HepG2 (cell line): ENCODE data around the gene TNFAIP1. TPM values are rescaled to one million over a fixed set of nuclear protein-coding genes. Genes with fewer than 3 reads are reported as not detected.

ENCODE experiments used
- ATAC-seq: fragments of 200-7000 bp; cut with Tn5 transposase; 3 replicates; pipeline ENCODE4 v1.9.1; 2020; ENCODE audit warnings: mild to moderate bottlenecking, moderate library complexity
- BruUV-seq: library from RNA; stranded (reverse); fragments of 400-500 nt; replicated peaks from 2 replicates; lab custom pipeline; 2021; lab: Mats Ljungman, UMichigan
- CTCF ChIA-PET: fragments of 300-600 bp; formaldehyde crosslinking; extraction: SDS; loops from one replicate; lab custom pipeline; 2021; ENCODE audit warnings: low total read pairs, inconsistent platforms, low intra/inter-chr PET ratio; lab: Yijun Ruan, JAX
- POLR2A ChIA-PET: fragments of 350-600 bp; sonication (Branson Sonifier 250); formaldehyde crosslinking; loops from one replicate; lab custom pipeline; 2020; ENCODE audit warnings: antibody characterized with exemption, inconsistent platforms; lab: Yijun Ruan, JAX
- DNase-seq: peaks from one replicate; pipeline ENCODE4 v3.0.0-alpha.2; 2015; ENCODE audit warnings: low spot score
- FAIRE-seq: peaks from 3 replicates; lab custom pipeline; 2011; peaks lifted over from hg19 to GRCh38; lab: Jason Lieb, UNC
- H2AFZ ChIP-seq: one replicate; pipeline ENCODE4 v1.6.1; 2011; ENCODE audit warnings: low read length, inconsistent platforms
- H3K27ac ChIP-seq: fragments of 300-600 bp; 3 replicates; pipeline ENCODE4 v1.8.0; 2011; ENCODE audit warnings: mixed run types, mild to moderate bottlenecking, mixed read lengths, low read length, inconsistent platforms; ENCODE audit not compliant: insufficient read depth; ENCODE audit errors: extremely low read length
- H3K27me3 ChIP-seq, 2 experiments: fragments of 200-600 bp in 1 of 2; 2 replicates in 1 of 2; 3 replicates in 1 of 2; pipeline versions ENCODE4 v1.6.0 to v1.8.0; 2011; ENCODE audit warnings: low read length in 2 of 2, mild to moderate bottlenecking in 2 of 2, moderate library complexity in 2 of 2, inconsistent platforms in 1 of 2; ENCODE audit not compliant: insufficient read depth in 2 of 2, control insufficient read depth in 1 of 2
- H3K36me3 ChIP-seq, 2 experiments: fragments of 200-600 bp in 1 of 2; replicated peaks in 1 of 2; 2 replicates in 1 of 2; 3 replicates in 1 of 2; pipeline versions ENCODE4 v1.5.1 to v1.8.0; 2011; ENCODE audit warnings: low read length in 2 of 2, inconsistent platforms in 1 of 2; ENCODE audit not compliant: insufficient read depth in 2 of 2, control insufficient read depth in 1 of 2
- H3K4me1 ChIP-seq: 2 replicates; pipeline ENCODE4 v1.5.1; 2012; ENCODE audit warnings: low read length, inconsistent platforms; ENCODE audit not compliant: insufficient read depth
- H3K4me2 ChIP-seq: 2 replicates; pipeline ENCODE4 v1.6.0; 2011; ENCODE audit warnings: low read depth, low read length, inconsistent platforms
- H3K4me3 ChIP-seq, 3 experiments: fragments of 200-600 bp in 1 of 3; sonication (generic), shearing (Covaris generic) in 1 of 3; replicated peaks in 1 of 3; 2 replicates each; pipeline ENCODE4 v1.5.1; 2011 to 2016; ENCODE audit warnings: low read length in 3 of 3, inconsistent platforms in 2 of 3, low read depth in 2 of 3, mild to moderate bottlenecking in 2 of 3, control low read depth in 1 of 3, mixed read lengths in 1 of 3; ENCODE audit not compliant: insufficient read depth in 1 of 3
- H3K79me2 ChIP-seq: one replicate; pipeline ENCODE4 v1.6.1; 2011; ENCODE audit warnings: low read length, inconsistent platforms; ENCODE audit not compliant: insufficient read depth
- H3K9ac ChIP-seq: 2 replicates; pipeline ENCODE4 v1.6.0; 2011; ENCODE audit warnings: mild to moderate bottlenecking, low read depth, low read length, inconsistent platforms; ENCODE audit not compliant: insufficient read depth
- H3K9me3 ChIP-seq: 2 replicates; pipeline ENCODE4 v1.5.1; 2012; ENCODE audit warnings: mild to moderate bottlenecking, low read length
- H4K20me1 ChIP-seq: 2 replicates; pipeline ENCODE4 v1.6.0; 2011; ENCODE audit warnings: inconsistent platforms, mild to moderate bottlenecking, low read length, moderate library complexity; ENCODE audit not compliant: insufficient read depth
- DNMT3B ChIP-seq: conservative IDR thresholded peaks from 2 replicates; pipeline ENCODE4 v1.6.1; 2016; ENCODE audit warnings: missing biosample characterization, control low read depth
- GMEB2 ChIP-seq: IDR thresholded peaks from 2 replicates; pipeline ENCODE4 v1.6.1; 2016; ENCODE audit warnings: missing biosample characterization, missing genetic modification reagents, low read depth
- IRF9 ChIP-seq: sonication (generic); formaldehyde crosslinking; IDR thresholded peaks from 2 replicates; pipeline ENCODE4 v1.8.0; 2022; ENCODE audit warnings: missing genetic modification reagents, mild to moderate bottlenecking, borderline replicate concordance
- MATR3 ChIP-seq: sonication (generic); formaldehyde crosslinking; IDR thresholded peaks from 2 replicates; pipeline ENCODE4 v1.4.0; 2020; ENCODE audit warnings: missing genetic modification reagents
- YY1 ChIP-seq: IDR thresholded peaks from 2 replicates; pipeline ENCODE4 v1.6.1; 2011; ENCODE audit warnings: low read length, low read depth, moderate library complexity, mild to moderate bottlenecking; ENCODE audit not compliant: insufficient read depth, insufficient replicate concordance
- ZBTB14 ChIP-seq: sonication (generic); formaldehyde crosslinking; IDR thresholded peaks from 2 replicates; pipeline ENCODE4 v1.4.0; 2020; ENCODE audit warnings: missing genetic modification reagents
- ZNF547 ChIP-seq: sonication (generic); formaldehyde crosslinking; IDR thresholded peaks from 2 replicates; pipeline ENCODE4 v1.5.1; 2020; ENCODE audit warnings: mild to moderate bottlenecking, missing genetic modification reagents
- ZNF552 ChIP-seq: sonication (generic); formaldehyde crosslinking; IDR thresholded peaks from 2 replicates; pipeline ENCODE4 v1.9.0; 2022; ENCODE audit warnings: missing genetic modification reagents, mild to moderate bottlenecking, borderline replicate concordance
- ZNF883 ChIP-seq: sonication (generic); formaldehyde crosslinking; IDR thresholded peaks from 2 replicates; pipeline ENCODE4 v1.5.1; 2020; ENCODE audit warnings: mild to moderate bottlenecking, missing genetic modification reagents; ENCODE audit errors: not compliant biosample characterization
- WGBS: methylation state at CpG from one replicate; pipeline ENCODE4 v1.1.6; 2017; ENCODE audit warnings: low lambda C conversion rate; 5-methylcytosine and 5-hydroxymethylcytosine counted together
- in situ Hi-C: cut with HindIII; loops from 2 replicates; pipeline ENCODE4 v1.10.0; 2017; ENCODE audit warnings: low pct_unique_long_range_greater_than_20kb; ENCODE audit not compliant: extremely low pct_ligation_motif_present
- intact Hi-C: fragments of 100-400 bp; cut with micrococcal nuclease; formaldehyde crosslinking; loops from one replicate; pipeline ENCODE4 v1.10.0; 2022; ENCODE audit not compliant: unreplicated experiment
- polyA plus RNA-seq, 8 experiments: library from polyadenylated mRNA; depleted of rRNA in 3 of 8; stranded (reverse) in 7 of 8; unstranded in 1 of 8; fragments of >200 nt; fragmentation: Illumina TruSeq in 4 of 8; extraction: Trizol in 4 of 8; gene quantifications; 2 replicates each; pipeline versions ENCODE4 v1.2.1 to v1.2.3, GENCODE V29; 2011 to 2016; ENCODE audit warnings: low read depth in 4 of 8, missing spikeins in 1 of 8, mixed read lengths in 1 of 8; ENCODE audit not compliant: insufficient read depth in 1 of 8
- total RNA-seq, 5 experiments: library from RNA; depleted of rRNA; stranded (reverse); fragments of >200 nt; fragmentation: Illumina TruSeq; extraction: Trizol; gene quantifications; 2 replicates each; pipeline ENCODE4 v1.2.3, GENCODE V29; 2016; ENCODE audit warnings: low read depth in 1 of 5

TNFAIP1 gene
- total and polyA plus RNA-seq, 2 of the 13 experiments (the other 11 are each of a cell fraction or from before 2014, with no cell fraction given), result 17.5 to 40.6 TPM

GRCh38 chr17:28372203-28372944, 36.8 kb downstream of the TNFAIP1 start:
- WGBS, result 95% methylated on average over 30 of the region's 53 CpGs
- Histone ChIP-seq H4K20me1 (no peaks in the 10 kb centered on the region), H3K36me3 (no peaks in the 10 kb centered on the region), H3K9me3 (no peaks in the 10 kb centered on the region), H3K9ac (no peak overlapping the region), H3K4me2 (no peak overlapping the region), H3K4me3 (no peak overlapping the region), H2AFZ (no peak overlapping the region), H3K27ac (no peak overlapping the region), H3K79me2 (peaks cover 7% of the 10 kb centered on the region), H3K4me1 (peaks cover 39% of the 10 kb centered on the region), H3K27me3 (no peaks in the 10 kb centered on the region)
- no peak for ATAC-seq
- CTCF ChIA-PET, result no interaction called here
- no peak for FAIRE-seq
- in situ Hi-C loops (no loop called here), intact Hi-C loops (no loop called here)
- TF ChIP-seq ZNF547 (CRISPR knock-in tag) (no peak), MATR3 (CRISPR knock-in tag) (no peak), ZNF883 (CRISPR knock-in tag) (no peak), YY1 (no peak), ZBTB14 (CRISPR knock-in tag) (no peak), DNMT3B (CRISPR knock-in tag) (no peak), IRF9 (CRISPR knock-in tag) (no peak), ZNF552 (CRISPR knock-in tag) (no peak), GMEB2 (CRISPR knock-in tag) (no peak)
- POLR2A ChIA-PET, result interaction anchor here (4.4 to 7.8 kb wide), 2 partner anchors 9 to 15 kb away, joined by 107 to 183 read pairs; partner anchors contain the start of gene POLDIP2
- BruUV-seq, result no TSS peak
- DNase-seq, result no peak
